GM23338 (cell line): Measurements from ENCODE around the gene RTKN.

Experiments used
- CTCF ChIP-seq, 2 experiments: fragments of 200-600 bp in 1 of 2; sonication (generic) in 1 of 2; conservative IDR thresholded peaks; 2 replicates each; pipeline versions ENCODE4 v1.5.1 to v1.6.1; 2016 to 2017; ENCODE audit warnings: antibody characterized with exemption in 2 of 2, low read depth in 2 of 2, mild to moderate bottlenecking in 2 of 2, moderate library complexity in 1 of 2
- POLR2AphosphoS5 ChIP-seq: IDR thresholded peaks from 2 replicates; pipeline ENCODE4 v1.6.1; 2016; ENCODE audit warnings: antibody characterized with exemption, low read depth

- no peak for TF ChIP-seq CTCF (conservative IDR thresholded peaks at IDR 0.05; ENCODE audit: low read depth in 2 of 2)
- no peak for TF ChIP-seq POLR2AphosphoS5
Measured at GRCh38 chr2:74471332-74472065, 29.8 kb upstream of the RTKN start.
